HepG2 (cell line): ENCODE measurements around the gene SH3PXD2A. TPM values are rescaled to one million over a fixed set of nuclear protein-coding genes. Genes with fewer than 3 reads are reported as not detected.

Source experiments
- ATAC-seq: fragments of 200-7000 bp; cut with Tn5 transposase; 3 replicates; pipeline ENCODE4 v1.9.1; 2020; ENCODE audit warnings: mild to moderate bottlenecking, moderate library complexity
- BruUV-seq: library from RNA; stranded (reverse); fragments of 400-500 nt; replicated peaks from 2 replicates; lab custom pipeline; 2021; lab: Mats Ljungman, UMichigan
- CTCF ChIA-PET: fragments of 300-600 bp; formaldehyde crosslinking; extraction: SDS; loops from one replicate; lab custom pipeline; 2021; ENCODE audit warnings: low total read pairs, inconsistent platforms, low intra/inter-chr PET ratio; lab: Yijun Ruan, JAX
- POLR2A ChIA-PET: fragments of 350-600 bp; sonication (Branson Sonifier 250); formaldehyde crosslinking; loops from one replicate; lab custom pipeline; 2020; ENCODE audit warnings: antibody characterized with exemption, inconsistent platforms; lab: Yijun Ruan, JAX
- DNase-seq: peaks from one replicate; pipeline ENCODE4 v3.0.0-alpha.2; 2015; ENCODE audit warnings: low spot score
- FAIRE-seq: peaks from 3 replicates; lab custom pipeline; 2011; peaks lifted over from hg19 to GRCh38; lab: Jason Lieb, UNC
- H2AFZ ChIP-seq: one replicate; pipeline ENCODE4 v1.6.1; 2011; ENCODE audit warnings: low read length, inconsistent platforms
- H3K27ac ChIP-seq: fragments of 300-600 bp; 3 replicates; pipeline ENCODE4 v1.8.0; 2011; ENCODE audit warnings: mixed run types, mild to moderate bottlenecking, mixed read lengths, low read length, inconsistent platforms; ENCODE audit not compliant: insufficient read depth; ENCODE audit errors: extremely low read length
- H3K27me3 ChIP-seq, 2 experiments: fragments of 200-600 bp in 1 of 2; 2 replicates in 1 of 2; 3 replicates in 1 of 2; pipeline versions ENCODE4 v1.6.0 to v1.8.0; 2011; ENCODE audit warnings: low read length in 2 of 2, mild to moderate bottlenecking in 2 of 2, moderate library complexity in 2 of 2, inconsistent platforms in 1 of 2; ENCODE audit not compliant: insufficient read depth in 2 of 2, control insufficient read depth in 1 of 2
- H3K36me3 ChIP-seq, 2 experiments: fragments of 200-600 bp in 1 of 2; replicated peaks in 1 of 2; 2 replicates in 1 of 2; 3 replicates in 1 of 2; pipeline versions ENCODE4 v1.5.1 to v1.8.0; 2011; ENCODE audit warnings: low read length in 2 of 2, inconsistent platforms in 1 of 2; ENCODE audit not compliant: insufficient read depth in 2 of 2, control insufficient read depth in 1 of 2
- H3K4me1 ChIP-seq: 2 replicates; pipeline ENCODE4 v1.5.1; 2012; ENCODE audit warnings: low read length, inconsistent platforms; ENCODE audit not compliant: insufficient read depth
- H3K4me2 ChIP-seq: 2 replicates; pipeline ENCODE4 v1.6.0; 2011; ENCODE audit warnings: low read depth, low read length, inconsistent platforms
- H3K4me3 ChIP-seq, 3 experiments: fragments of 200-600 bp in 1 of 3; sonication (generic), shearing (Covaris generic) in 1 of 3; replicated peaks in 1 of 3; 2 replicates each; pipeline ENCODE4 v1.5.1; 2011 to 2016; ENCODE audit warnings: low read length in 3 of 3, inconsistent platforms in 2 of 3, low read depth in 2 of 3, mild to moderate bottlenecking in 2 of 3, control low read depth in 1 of 3, mixed read lengths in 1 of 3; ENCODE audit not compliant: insufficient read depth in 1 of 3
- H3K79me2 ChIP-seq: one replicate; pipeline ENCODE4 v1.6.1; 2011; ENCODE audit warnings: low read length, inconsistent platforms; ENCODE audit not compliant: insufficient read depth
- H3K9ac ChIP-seq: 2 replicates; pipeline ENCODE4 v1.6.0; 2011; ENCODE audit warnings: mild to moderate bottlenecking, low read depth, low read length, inconsistent platforms; ENCODE audit not compliant: insufficient read depth
- H3K9me3 ChIP-seq: 2 replicates; pipeline ENCODE4 v1.5.1; 2012; ENCODE audit warnings: mild to moderate bottlenecking, low read length
- H4K20me1 ChIP-seq: 2 replicates; pipeline ENCODE4 v1.6.0; 2011; ENCODE audit warnings: inconsistent platforms, mild to moderate bottlenecking, low read length, moderate library complexity; ENCODE audit not compliant: insufficient read depth
- NCOR1 ChIP-seq: fragments of 200-600 bp; sonication (generic); IDR thresholded peaks from 2 replicates; pipeline ENCODE4 v1.7.0; 2017; ENCODE audit warnings: antibody characterized with exemption, low read length, borderline replicate concordance
- RFX5 ChIP-seq: IDR thresholded peaks from 2 replicates; pipeline ENCODE4 v1.6.1; 2011; ENCODE audit warnings: low read depth, low read length, improper control_type of control experiment
- TP53 ChIP-seq: sonication (generic); formaldehyde crosslinking; conservative IDR thresholded peaks from 2 replicates; pipeline ENCODE4 v1.4.0; 2020; ENCODE audit warnings: missing genetic modification reagents
- ZBTB49 ChIP-seq: sonication (generic); formaldehyde crosslinking; IDR thresholded peaks from 2 replicates; pipeline ENCODE4 v1.4.0; 2020; ENCODE audit warnings: missing genetic modification reagents, borderline replicate concordance
- ZNF382 ChIP-seq: sonication (generic); formaldehyde crosslinking; IDR thresholded peaks from 2 replicates; pipeline ENCODE4 v1.5.0; 2020; ENCODE audit warnings: missing genetic modification reagents, mild to moderate bottlenecking, borderline replicate concordance
- ZNF616 ChIP-seq: sonication (generic); formaldehyde crosslinking; IDR thresholded peaks from 2 replicates; pipeline ENCODE4 v1.5.0; 2020; ENCODE audit warnings: low read depth, mild to moderate bottlenecking, missing genetic modification reagents
- WGBS: methylation state at CpG from one replicate; pipeline ENCODE4 v1.1.6; 2017; ENCODE audit warnings: low lambda C conversion rate; 5-methylcytosine and 5-hydroxymethylcytosine counted together
- in situ Hi-C: cut with HindIII; loops from 2 replicates; pipeline ENCODE4 v1.10.0; 2017; ENCODE audit warnings: low pct_unique_long_range_greater_than_20kb; ENCODE audit not compliant: extremely low pct_ligation_motif_present
- intact Hi-C: fragments of 100-400 bp; cut with micrococcal nuclease; formaldehyde crosslinking; loops from one replicate; pipeline ENCODE4 v1.10.0; 2022; ENCODE audit not compliant: unreplicated experiment
- polyA plus RNA-seq, 8 experiments: library from polyadenylated mRNA; depleted of rRNA in 3 of 8; stranded (reverse) in 7 of 8; unstranded in 1 of 8; fragments of >200 nt; fragmentation: Illumina TruSeq in 4 of 8; extraction: Trizol in 4 of 8; gene quantifications; 2 replicates each; pipeline versions ENCODE4 v1.2.1 to v1.2.3, GENCODE V29; 2011 to 2016; ENCODE audit warnings: low read depth in 4 of 8, missing spikeins in 1 of 8, mixed read lengths in 1 of 8; ENCODE audit not compliant: insufficient read depth in 1 of 8
- total RNA-seq, 5 experiments: library from RNA; depleted of rRNA; stranded (reverse); fragments of >200 nt; fragmentation: Illumina TruSeq; extraction: Trizol; gene quantifications; 2 replicates each; pipeline ENCODE4 v1.2.3, GENCODE V29; 2016; ENCODE audit warnings: low read depth in 1 of 5

Gene SH3PXD2A
- total and polyA plus RNA-seq, 2 of the 13 experiments (the other 11 are each of a cell fraction or from before 2014, with no cell fraction given): 11.1 to 11.3 TPM

- Histone ChIP-seq H3K79me2 (no peaks in the 10 kb centered on the region), H3K9me3 (no peaks in the 10 kb centered on the region; the same call in 1 of the 2 replicates), H3K27ac (no peak overlapping the region), H3K4me3 (no peak overlapping the region), H3K4me2 (no peak overlapping the region), H4K20me1 (no peaks in the 10 kb centered on the region), H3K36me3 (no peaks in the 10 kb centered on the region), H2AFZ (no peak overlapping the region), H3K27me3 (peaks cover 2 to 6% of the 10 kb centered on the region in 2 experiments; a peak in 1 of 5 replicates), H3K9ac (no peak overlapping the region), H3K4me1 (peaks cover 9% of the 10 kb centered on the region)
- DNase-seq (no peak), FAIRE-seq (no peak), ATAC-seq (no peak)
- intact Hi-C loops (loop anchor here (10.0 kb wide), 1 partner anchor 105 kb away; no protein-coding TSS in a partner anchor), in situ Hi-C loops (no loop called here)
- CTCF ChIA-PET: no interaction called here
- TF ChIP-seq RFX5 (no peak), ZBTB49 (CRISPR knock-in tag) (no peak), ZNF616 (no peak), NCOR1 (no peak), ZNF382 (CRISPR knock-in tag) (no peak), TP53 (CRISPR knock-in tag) (no peak)
- POLR2A ChIA-PET: no interaction called here
- no TSS peak for BruUV-seq
- 72% methylated on average over 6 of the region's 20 CpGs for WGBS
Observed at GRCh38 chr10:103590060-103590459, 265.3 kb downstream of the SH3PXD2A start.
